ENCODE results near the gene FBXO11. TPM values are rescaled to one million over a fixed set of nuclear protein-coding genes. Genes with fewer than 3 reads are reported as not detected.

FBXO11 gene
- total RNA-seq, 3 donors from 2014 or later (not counting 1 experiment from before 2014, with no cell fraction given) = 104 to 110 (median 105) TPM

GRCh38 chr2:47796090-47796697 is 110.1 kb downstream of the FBXO11 start:
- no peak for DNase-seq
- Mint-ChIP-seq H3K4me1 (peaks cover 7 to 12% of the 10 kb centered on the region in 2 donors), H3K36me3 (peaks cover 15% of the 10 kb centered on the region), H3K4me3 (no peak overlapping the region), H3K27ac (peak overlapping the region in 1 of 2 donors; percentile 3), H3K9me3 (no peaks in the 10 kb centered on the region), H3K27me3 (ENCODE audit: low read depth in 2 of 2) (no peaks in the 10 kb centered on the region)
- Histone ChIP-seq H3K9me3 (ENCODE audit: control insufficient read depth, insufficient read depth, low read length) (no peaks in the 10 kb centered on the region), H3K4me3 (ENCODE audit: low read length) (no peak overlapping the region), H3K36me3 (ENCODE audit: control insufficient read depth, insufficient read depth, low read length) (peaks cover 49% of the 10 kb centered on the region), H3K27me3 (ENCODE audit: control insufficient read depth, insufficient read depth, low read length) (no peaks in the 10 kb centered on the region), H3K4me1 (ENCODE audit: control insufficient read depth, insufficient read depth, low read length) (no peaks in the 10 kb centered on the region), H3K27ac (ENCODE audit: low read length) (no peak overlapping the region)
- ATAC-seq = no peak
- intact Hi-C loops (cut with micrococcal nuclease) = no loop called here
- no peak for TF ChIP-seq CTCF (IDR thresholded peaks at IDR 0.05)
- WGBS (ENCODE audit: insufficient coverage) = 100% methylated on average over 2 of the region's 2 CpGs

- Mint-ChIP-seq H3K36me3 (no peaks in the 10 kb centered on the region), H3K4me3 (peak overlapping the region; percentile 25), H3K9me3 (no peaks in the 10 kb centered on the region), H3K4me1 (peaks cover 20 to 26% of the 10 kb centered on the region in 2 donors), H3K27ac (peak overlapping the region; percentile 3 to 56), H3K27me3 (ENCODE audit: low read depth in 2 of 2) (no peaks in the 10 kb centered on the region)
- peaks cover 14% of the 10 kb centered on the region for H3K4me1 ChIP-seq (ENCODE audit: control insufficient read depth, insufficient read depth, low read length)
- ATAC-seq (no peak), DNase-seq (no peak)
- H3K27me3 ChIP-seq (ENCODE audit: control insufficient read depth, insufficient read depth, low read length) = no peaks in the 10 kb centered on the region
- H3K4me3 ChIP-seq (ENCODE audit: low read length) = no peak overlapping the region
- no peaks in the 10 kb centered on the region for H3K36me3 ChIP-seq (ENCODE audit: control insufficient read depth, insufficient read depth, low read length)
- no peak overlapping the region for H3K27ac ChIP-seq (ENCODE audit: low read length)
- no peak for TF ChIP-seq CTCF (IDR thresholded peaks at IDR 0.05)
- intact Hi-C loops (cut with micrococcal nuclease) = no loop called here
- H3K9me3 ChIP-seq (ENCODE audit: control insufficient read depth, insufficient read depth, low read length) = no peaks in the 10 kb centered on the region
- WGBS (ENCODE audit: insufficient coverage) = 42% methylated on average over 7 of the region's 7 CpGs
These were observed 120.3 kb downstream of the FBXO11 start for GRCh38 chr2:47785986-47786385.

- 67% methylated on average over 28 of the region's 28 CpGs for WGBS (ENCODE audit: insufficient coverage)
- Histone ChIP-seq H3K4me3 (ENCODE audit: low read length) (peak overlapping the region; percentile 79), H3K27me3 (ENCODE audit: control insufficient read depth, insufficient read depth, low read length) (no peaks in the 10 kb centered on the region), H3K4me1 (ENCODE audit: control insufficient read depth, insufficient read depth, low read length) (peaks cover 14% of the 10 kb centered on the region), H3K9me3 (ENCODE audit: control insufficient read depth, insufficient read depth, low read length) (no peaks in the 10 kb centered on the region), H3K36me3 (ENCODE audit: control insufficient read depth, insufficient read depth, low read length) (no peaks in the 10 kb centered on the region), H3K27ac (ENCODE audit: low read length) (peak overlapping the region; percentile 52)
- no peak for TF ChIP-seq CTCF (IDR thresholded peaks at IDR 0.05)
- Mint-ChIP-seq H3K4me1 (peaks cover 16 to 22% of the 10 kb centered on the region in 2 donors), H3K9me3 (no peaks in the 10 kb centered on the region), H3K27me3 (ENCODE audit: low read depth in 2 of 2) (no peaks in the 10 kb centered on the region), H3K27ac (peak overlapping the region in 1 of 2 donors; percentile 84), H3K4me3 (peak overlapping the region; percentile 94), H3K36me3 (no peaks in the 10 kb centered on the region)
- intact Hi-C loops (cut with micrococcal nuclease) = no loop called here
- ATAC-seq (no peak), DNase-seq (peak in 1 of 2 donors; percentile 25)
These were observed 121.9 kb downstream of the FBXO11 start for GRCh38 chr2:47784352-47784851.
